H9 (cell line): ENCODE results near the gene RPGR. TPM values are rescaled to one million over a fixed set of nuclear protein-coding genes. Genes with fewer than 3 reads are reported as not detected.

Experiments used
- DNase-seq: peaks from one replicate; pipeline ENCODE4 v3.0.0-alpha.2; 2017
- H2AFZ ChIP-seq: one replicate; pipeline ENCODE4 v1.6.1; 2013; ENCODE audit warnings: mild to moderate bottlenecking, low read length, control low read depth, moderate library complexity
- H2AK5ac ChIP-seq: 2 replicates; pipeline ENCODE4 v1.6.1; 2013; ENCODE audit warnings: low read length, control low read depth, mixed read lengths; ENCODE audit not compliant: insufficient read length
- H2BK120ac ChIP-seq: one replicate; pipeline ENCODE4 v1.6.1; 2013; ENCODE audit warnings: low read depth, mild to moderate bottlenecking, low read length, control low read depth, inconsistent platforms; ENCODE audit not compliant: poor library complexity, severe bottlenecking
- H2BK12ac ChIP-seq: 2 replicates; pipeline ENCODE4 v1.6.1; 2013; ENCODE audit warnings: low read length, control low read depth, mixed read lengths, low read depth; ENCODE audit not compliant: insufficient read length
- H2BK15ac ChIP-seq: 2 replicates; pipeline ENCODE4 v1.6.1; 2013; ENCODE audit warnings: low read depth, low read length, control low read depth
- H2BK20ac ChIP-seq: one replicate; pipeline ENCODE4 v1.6.1; 2013; ENCODE audit warnings: low read depth, mild to moderate bottlenecking, low read length, control low read depth, inconsistent platforms; ENCODE audit not compliant: poor library complexity, severe bottlenecking
- H2BK5ac ChIP-seq: 2 replicates; pipeline ENCODE4 v1.6.1; 2013; ENCODE audit warnings: low read length, control low read depth, mixed read lengths; ENCODE audit not compliant: insufficient read length
- H3K14ac ChIP-seq: 2 replicates; pipeline ENCODE4 v1.6.1; 2013; ENCODE audit warnings: low read length, control low read depth; ENCODE audit not compliant: insufficient read depth
- H3K18ac ChIP-seq: 2 replicates; pipeline ENCODE4 v1.6.1; 2013; ENCODE audit warnings: low read depth, mild to moderate bottlenecking, mixed read lengths, low read length, control low read depth; ENCODE audit not compliant: insufficient read length
- H3K23ac ChIP-seq: 2 replicates; pipeline ENCODE4 v1.6.1; 2013; ENCODE audit warnings: low read length, control low read depth, mixed read lengths, low read depth; ENCODE audit not compliant: insufficient read length
- H3K23me2 ChIP-seq: 2 replicates; pipeline ENCODE4 v1.6.1; 2013; ENCODE audit warnings: low read depth, mild to moderate bottlenecking, mixed read lengths, low read length, control low read depth; ENCODE audit not compliant: insufficient read length, poor library complexity, severe bottlenecking
- H3K27ac ChIP-seq: 2 replicates; pipeline ENCODE4 v1.5.1; 2013; ENCODE audit warnings: low read length, control low read depth, mixed read lengths, low read depth; ENCODE audit not compliant: insufficient read length
- H3K27me3 ChIP-seq: 2 replicates; pipeline ENCODE4 v1.6.1; 2013; ENCODE audit warnings: low read length, control low read depth, inconsistent platforms; ENCODE audit not compliant: insufficient read depth
- H3K4ac ChIP-seq: 2 replicates; pipeline ENCODE4 v1.6.1; 2013; ENCODE audit warnings: low read depth, mild to moderate bottlenecking, control low read depth, inconsistent platforms, low read length, moderate library complexity
- H3K4me1 ChIP-seq: 2 replicates; pipeline ENCODE4 v1.6.1; 2013; ENCODE audit warnings: low read length, control low read depth, inconsistent platforms; ENCODE audit not compliant: insufficient read depth
- H3K4me2 ChIP-seq: 2 replicates; pipeline ENCODE4 v1.6.1; 2013; ENCODE audit warnings: low read length, control low read depth, mixed read lengths; ENCODE audit not compliant: insufficient read length, insufficient read depth
- H3K56ac ChIP-seq: 2 replicates; pipeline ENCODE4 v1.6.1; 2013; ENCODE audit warnings: low read depth, mild to moderate bottlenecking, mixed read lengths, low read length, control low read depth; ENCODE audit not compliant: insufficient read length
- H3K79me1 ChIP-seq: 2 replicates; pipeline ENCODE4 v1.6.1; 2013; ENCODE audit warnings: low read depth, mild to moderate bottlenecking, moderate library complexity, low read length, control low read depth, inconsistent platforms; ENCODE audit not compliant: insufficient read depth, poor library complexity, severe bottlenecking
- H3K79me2 ChIP-seq: 2 replicates; pipeline ENCODE4 v1.6.1; 2013; ENCODE audit warnings: low read length, control low read depth, inconsistent platforms; ENCODE audit not compliant: insufficient read depth
- H3K9ac ChIP-seq: 2 replicates; pipeline ENCODE4 v1.6.1; 2013; ENCODE audit warnings: low read length, control low read depth, mixed read lengths; ENCODE audit not compliant: insufficient read length; ENCODE audit errors: extremely low read depth
- H3K9me3 ChIP-seq: one replicate; pipeline ENCODE4 v1.6.1; 2013; ENCODE audit warnings: low read depth, low read length, inconsistent platforms; ENCODE audit not compliant: control insufficient read depth
- H3T11ph ChIP-seq: one replicate; pipeline ENCODE4 v1.6.1; 2013; ENCODE audit warnings: mild to moderate bottlenecking, low read length, control low read depth, inconsistent platforms
- H4K20me1 ChIP-seq: one replicate; pipeline ENCODE4 v1.6.1; 2013; ENCODE audit not compliant: control insufficient read depth, insufficient read length, insufficient read depth
- H4K5ac ChIP-seq: 2 replicates; pipeline ENCODE4 v1.6.1; 2013; ENCODE audit warnings: low read depth, mild to moderate bottlenecking, mixed read lengths, low read length, control low read depth; ENCODE audit not compliant: insufficient read length
- H4K8ac ChIP-seq: replicated peaks from 2 replicates; pipeline ENCODE4 v1.6.1; 2013; ENCODE audit warnings: low read length, control low read depth, mixed read lengths, low read depth; ENCODE audit not compliant: insufficient read length
- H4K91ac ChIP-seq: 2 replicates; pipeline ENCODE4 v1.6.1; 2013; ENCODE audit warnings: low read depth, mild to moderate bottlenecking, moderate library complexity, mixed read lengths, low read length, control low read depth; ENCODE audit not compliant: insufficient read length
- H3K27ac Mint-ChIP-seq, 3 experiments: 2 replicates in 2 of 3; 3 replicates in 1 of 3; pipeline ENCODE4 v1.8.0; 2020 to 2021; ENCODE audit warnings: mixed read lengths in 3 of 3, mild to moderate bottlenecking in 1 of 3, moderate library complexity in 1 of 3
- H3K27me3 Mint-ChIP-seq: 2 replicates; pipeline ENCODE4 v1.8.0; 2021; ENCODE audit warnings: low read depth, mild to moderate bottlenecking, moderate library complexity, mixed read lengths
- H3K36me3 Mint-ChIP-seq, 3 experiments: 2 replicates in 2 of 3; 3 replicates in 1 of 3; pipeline ENCODE4 v1.8.0; 2020 to 2021; ENCODE audit warnings: low read depth in 3 of 3, mixed read lengths in 3 of 3; ENCODE audit not compliant: insufficient read depth in 1 of 3
- H3K4me1 Mint-ChIP-seq, 2 experiments: 2 replicates each; pipeline ENCODE4 v1.8.0; 2020; ENCODE audit warnings: mixed read lengths in 2 of 2
- H3K4me3 Mint-ChIP-seq, 2 experiments: 2 replicates in 1 of 2; 3 replicates in 1 of 2; pipeline ENCODE4 v1.8.0; 2020 to 2021; ENCODE audit warnings: mild to moderate bottlenecking in 2 of 2, mixed read lengths in 2 of 2, moderate library complexity in 1 of 2
- H3K9me3 Mint-ChIP-seq, 2 experiments: 2 replicates in 1 of 2; 3 replicates in 1 of 2; pipeline ENCODE4 v1.8.0; 2020; ENCODE audit warnings: mild to moderate bottlenecking in 2 of 2, mixed read lengths in 2 of 2, moderate library complexity in 1 of 2
- CTCF ChIP-seq: fragments of 200-600 bp; sonication (generic); conservative IDR thresholded peaks from 3 replicates; pipeline ENCODE4 v1.8.0; 2021; ENCODE audit warnings: antibody characterized with exemption, mild to moderate bottlenecking
- WGBS: extraction: QIAGEN DNeasy Blood & Tissue Kit; methylation state at CpG from one replicate; pipeline ENCODE4 v1.1.7; 2013; ENCODE audit warnings: missing lambda C conversion rate, low lambda C conversion rate, mixed read lengths; ENCODE audit not compliant: insufficient read length; ENCODE audit errors: extremely low coverage; 5-methylcytosine and 5-hydroxymethylcytosine counted together
- total RNA-seq: library from RNA; stranded (reverse); gene quantifications from 2 replicates; pipeline ENCODE4 v1.2.1, GENCODE V29; 2021

The RPGR gene
- total RNA-seq, 1 experiment from 2014 or later = 7.3 TPM

- Histone ChIP-seq H2BK12ac (no peak overlapping the region), H3K23ac (no peak overlapping the region), H4K5ac (no peak overlapping the region), H4K20me1 (no peaks in the 10 kb centered on the region), H2BK20ac (no peak overlapping the region), H3K9ac (no peak overlapping the region), H3K14ac (no peak overlapping the region), H3K4me2 (no peak overlapping the region), H3K23me2 (no peaks in the 10 kb centered on the region), H2AK5ac (no peak overlapping the region), H3K27ac (no peak overlapping the region), H2AFZ (no peak overlapping the region), H3T11ph (no peak overlapping the region), H2BK5ac (no peak overlapping the region), H3K79me2 (no peaks in the 10 kb centered on the region), H4K91ac (no peak overlapping the region), H3K18ac (no peak overlapping the region), H3K27me3 (no peaks in the 10 kb centered on the region), H2BK120ac (no peak overlapping the region), H3K9me3 (no peaks in the 10 kb centered on the region), H3K79me1 (no peaks in the 10 kb centered on the region), H3K4ac (no peak overlapping the region), H3K56ac (no peak overlapping the region), H3K4me1 (no peaks in the 10 kb centered on the region), H2BK15ac (no peak overlapping the region), H4K8ac (no peak overlapping the region)
- no peaks in the 10 kb centered on the region for H3K27me3 Mint-ChIP-seq
- peaks cover 32 to 41% of the 10 kb centered on the region in 2 experiments for H3K9me3 Mint-ChIP-seq
- H3K4me1 Mint-ChIP-seq = no peaks in the 10 kb centered on the region
- no CpG with 5 or more reads among the region's 3 CpGs for WGBS
- DNase-seq = no peak
- no peak overlapping the region for H3K4me3 Mint-ChIP-seq
- H3K27ac Mint-ChIP-seq = no peak overlapping the region
- no peaks in the 10 kb centered on the region; a peak in 1 of 7 replicates for H3K36me3 Mint-ChIP-seq
- TF ChIP-seq CTCF = no peak
Observed at GRCh38 chrX:38305971-38306370, 21.3 kb downstream of the RPGR start.
